C4-2B (cell line): ENCODE measurements around the gene SLC24A1.

Experiments
- ZFX ChIP-seq: fragments of 450-650 bp; IDR thresholded peaks from 2 replicates; pipeline ENCODE4 v1.6.1; 2017
- TF ChIP-seq, protein P1 (sequence below): fragments of 450-650 bp; conservative IDR thresholded peaks from 2 replicates; pipeline ENCODE4 v1.5.1; 2017; ENCODE audit warnings: mild to moderate bottlenecking

DNA sequence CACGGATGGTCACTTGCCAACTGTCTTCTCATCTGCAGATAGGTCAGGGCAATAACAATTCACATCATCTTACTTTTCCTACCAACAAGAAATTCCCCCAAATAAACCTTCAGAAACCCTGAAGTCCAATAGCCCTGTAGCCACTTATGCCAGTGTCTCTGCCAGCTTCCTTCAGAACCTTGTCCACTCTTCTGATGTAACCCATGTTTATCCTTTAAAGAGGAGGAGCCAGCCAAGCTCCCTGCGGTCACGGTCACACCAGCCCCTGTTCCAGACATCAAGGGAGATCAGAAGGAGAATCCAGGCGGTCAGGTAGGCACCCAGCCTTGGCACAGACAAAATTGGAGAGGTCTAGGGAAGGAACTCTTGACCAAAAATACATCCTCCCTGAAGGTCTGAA lies 23.7 kb downstream of the SLC24A1 start:
- TF ChIP-seq, protein P1, sequence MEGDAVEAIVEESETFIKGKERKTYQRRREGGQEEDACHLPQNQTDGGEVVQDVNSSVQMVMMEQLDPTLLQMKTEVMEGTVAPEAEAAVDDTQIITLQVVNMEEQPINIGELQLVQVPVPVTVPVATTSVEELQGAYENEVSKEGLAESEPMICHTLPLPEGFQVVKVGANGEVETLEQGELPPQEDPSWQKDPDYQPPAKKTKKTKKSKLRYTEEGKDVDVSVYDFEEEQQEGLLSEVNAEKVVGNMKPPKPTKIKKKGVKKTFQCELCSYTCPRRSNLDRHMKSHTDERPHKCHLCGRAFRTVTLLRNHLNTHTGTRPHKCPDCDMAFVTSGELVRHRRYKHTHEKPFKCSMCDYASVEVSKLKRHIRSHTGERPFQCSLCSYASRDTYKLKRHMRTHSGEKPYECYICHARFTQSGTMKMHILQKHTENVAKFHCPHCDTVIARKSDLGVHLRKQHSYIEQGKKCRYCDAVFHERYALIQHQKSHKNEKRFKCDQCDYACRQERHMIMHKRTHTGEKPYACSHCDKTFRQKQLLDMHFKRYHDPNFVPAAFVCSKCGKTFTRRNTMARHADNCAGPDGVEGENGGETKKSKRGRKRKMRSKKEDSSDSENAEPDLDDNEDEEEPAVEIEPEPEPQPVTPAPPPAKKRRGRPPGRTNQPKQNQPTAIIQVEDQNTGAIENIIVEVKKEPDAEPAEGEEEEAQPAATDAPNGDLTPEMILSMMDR: no peak
- TF ChIP-seq ZFX: no peak
